ENCODE data around the gene CUX1.

CUX1 gene

GRCh38 chr7:102075553-102076135 lies 258.2 kb downstream of the CUX1 start:
- DNase-seq (ENCODE audit: low spot score): no peak

- no peak for DNase-seq (ENCODE audit: low spot score)
Observed at GRCh38 chr7:102077081-102077480, 259.7 kb downstream of the CUX1 start.

GRCh38 chr7:102079140-102080018 lies 262.0 kb downstream of the CUX1 start:
- DNase-seq (ENCODE audit: low spot score): no peak

GRCh38 chr7:102080019-102080433 lies 262.6 kb downstream of the CUX1 start:
- no peak for DNase-seq (ENCODE audit: low spot score)

- no peak for DNase-seq (ENCODE audit: low spot score)
Observed at GRCh38 chr7:102080434-102081243, 263.2 kb downstream of the CUX1 start.

DNA sequence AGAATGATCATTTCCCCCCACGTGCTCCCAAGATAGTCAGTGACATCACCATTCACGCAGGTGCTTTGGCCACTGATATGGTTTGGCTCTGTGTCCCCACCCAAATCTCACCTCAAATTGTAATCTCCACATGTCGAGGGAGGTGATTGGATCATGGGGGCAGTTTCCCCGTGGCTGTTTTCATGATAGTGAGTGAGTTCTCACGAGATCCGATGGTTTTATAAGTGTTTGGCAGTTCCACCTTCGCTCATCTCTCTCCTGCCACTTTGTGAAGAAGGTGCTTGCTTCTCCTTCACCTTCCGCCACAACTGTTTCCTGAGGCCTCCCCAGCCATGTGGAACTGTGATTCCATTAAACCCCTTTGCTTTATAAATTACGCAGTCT lies 263.8 kb downstream of the CUX1 start:
- no peak for DNase-seq (ENCODE audit: low spot score)

DNA sequence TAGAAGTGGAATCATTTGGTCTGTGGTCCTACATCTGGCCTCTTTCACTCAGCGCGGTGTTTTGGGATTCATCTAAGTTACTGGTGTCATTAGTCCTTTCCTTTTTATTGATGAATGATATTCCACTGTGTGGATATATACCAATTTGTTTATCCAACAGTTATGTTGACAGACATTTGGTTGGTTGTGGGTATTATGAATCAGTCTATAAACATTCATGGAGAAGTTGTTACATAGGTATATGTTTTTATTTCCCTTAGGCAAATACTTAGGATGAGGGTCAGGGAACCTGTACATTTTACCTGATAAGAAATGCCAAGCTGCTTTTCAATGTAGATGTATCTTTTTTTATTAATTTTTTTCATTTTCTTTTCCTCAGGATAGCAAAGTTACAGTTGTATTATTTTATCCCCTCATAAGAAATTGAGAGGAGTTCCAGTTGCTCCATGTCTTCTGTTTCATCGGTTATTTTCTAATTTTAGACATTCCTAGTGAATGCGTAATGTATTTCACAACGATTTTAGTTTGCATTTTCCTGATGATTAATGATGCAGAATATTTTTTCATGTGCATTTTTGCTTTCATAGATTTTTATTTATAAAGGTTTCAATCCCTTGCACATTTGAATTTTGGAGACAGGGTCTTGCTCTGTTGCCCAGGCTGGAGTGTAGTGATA lies 265.4 kb downstream of the CUX1 start:
- no peak for DNase-seq (ENCODE audit: low spot score)

- DNase-seq (ENCODE audit: low spot score): no peak
Observed at GRCh38 chr7:102085218-102085772, 267.9 kb downstream of the CUX1 start.

DNA sequence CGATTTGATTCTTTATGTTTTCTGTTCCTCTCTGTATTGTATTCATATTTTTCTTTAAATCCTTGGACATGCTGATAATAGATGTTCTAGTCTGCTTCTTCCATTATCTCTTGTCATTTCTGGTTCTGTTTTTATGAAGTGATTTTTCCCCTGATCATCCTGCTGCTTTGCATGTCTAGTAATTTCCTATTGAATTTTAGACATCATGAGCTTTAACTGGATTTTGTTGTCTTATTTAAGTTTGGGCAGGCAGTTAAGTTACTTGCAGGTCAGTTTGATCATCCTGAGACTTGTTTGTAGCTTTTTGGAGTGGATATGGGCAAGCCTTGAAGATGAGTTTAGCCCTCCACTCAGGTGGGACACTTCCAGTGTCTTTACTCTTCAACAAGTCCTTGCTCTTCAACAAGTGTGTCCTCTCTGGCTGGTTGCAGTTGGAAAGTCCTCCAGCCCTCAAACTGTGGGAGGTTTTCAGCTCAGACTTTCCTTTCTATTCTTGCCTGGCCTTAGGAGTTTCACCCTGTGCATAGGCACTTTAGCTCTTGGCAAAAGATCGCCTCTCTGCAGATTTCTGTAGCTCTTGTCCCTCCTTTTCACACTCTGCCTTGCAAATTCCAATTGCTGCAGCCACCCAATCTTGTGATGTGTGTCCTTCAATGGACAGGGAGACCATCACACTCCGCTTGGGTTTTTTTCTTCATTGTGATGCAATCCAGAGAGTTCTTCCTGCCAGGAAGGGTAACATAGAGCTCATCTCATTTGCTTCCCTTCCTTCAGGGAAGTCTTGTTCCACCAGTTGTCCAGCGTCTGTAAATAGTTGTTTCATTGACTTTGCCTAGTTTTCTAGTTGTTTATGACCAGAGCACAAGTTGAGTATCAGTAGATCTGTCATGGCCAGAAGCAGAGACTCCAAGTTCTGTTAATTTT lies 272.0 kb downstream of the CUX1 start:
- DNase-seq (ENCODE audit: low spot score): no peak

- DNase-seq (ENCODE audit: low spot score): no peak
Observed at GRCh38 chr7:102093599-102094315, 276.3 kb downstream of the CUX1 start.

GRCh38 chr7:102094316-102094650 lies 276.9 kb downstream of the CUX1 start:
- DNase-seq (ENCODE audit: low spot score): no peak

- DNase-seq (ENCODE audit: low spot score): no peak
Observed at GRCh38 chr7:102095321-102096011, 278.0 kb downstream of the CUX1 start.

DNA sequence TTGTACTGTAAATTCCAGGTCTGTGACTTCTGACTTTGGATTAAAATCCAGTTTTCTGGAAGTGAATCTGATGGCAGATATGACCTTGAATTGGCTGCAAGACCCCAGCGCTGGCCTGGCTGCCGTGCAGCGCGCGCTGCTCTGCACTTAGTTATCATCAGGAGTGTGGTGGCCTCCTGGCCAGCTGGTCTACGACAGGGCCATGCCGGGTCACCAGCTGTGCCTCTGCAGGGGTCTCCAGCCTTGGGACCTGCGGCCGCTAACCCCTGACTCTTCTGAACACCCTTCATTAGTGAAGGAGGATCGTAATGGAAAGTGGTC lies 278.5 kb downstream of the CUX1 start:
- no peak for DNase-seq (ENCODE audit: low spot score)

DNA sequence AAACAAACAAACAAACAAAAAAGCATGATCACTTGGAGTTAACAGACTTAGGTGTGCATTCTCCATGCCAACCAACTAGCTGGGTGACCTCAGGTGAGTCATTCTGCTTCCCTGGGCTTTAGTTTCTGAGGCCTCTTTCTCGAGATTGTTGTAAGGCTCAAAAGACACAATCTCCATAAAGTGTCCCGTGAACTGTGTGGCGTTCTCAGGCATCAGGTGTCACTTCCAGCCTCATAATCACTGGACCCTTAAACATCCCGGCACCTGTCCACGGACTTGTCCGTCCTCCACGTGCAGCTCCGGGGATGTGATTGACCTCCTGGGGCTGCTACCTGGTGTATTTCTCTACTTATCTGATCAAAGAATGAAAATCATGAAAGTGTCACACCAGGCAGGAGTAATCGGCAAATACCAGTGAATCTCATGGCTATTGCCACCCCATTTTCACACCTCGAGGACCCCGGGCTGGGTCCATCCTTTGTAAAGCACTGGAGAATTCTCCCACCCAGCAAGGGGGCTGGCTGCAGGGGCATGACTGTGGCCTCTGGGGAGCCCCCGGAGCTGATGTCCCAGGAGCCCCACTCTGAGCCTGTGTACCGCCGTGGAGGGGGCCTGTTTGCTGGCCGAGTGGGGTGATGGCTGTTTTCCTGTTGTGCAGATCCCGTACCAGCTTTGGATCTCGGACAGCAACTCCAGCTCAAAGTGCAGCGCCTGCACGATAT lies 279.4 kb downstream of the CUX1 start:
- no peak for DNase-seq (ENCODE audit: low spot score)

GRCh38 chr7:102097601-102098161 lies 280.3 kb downstream of the CUX1 start:
- DNase-seq (ENCODE audit: low spot score): no peak

DNA sequence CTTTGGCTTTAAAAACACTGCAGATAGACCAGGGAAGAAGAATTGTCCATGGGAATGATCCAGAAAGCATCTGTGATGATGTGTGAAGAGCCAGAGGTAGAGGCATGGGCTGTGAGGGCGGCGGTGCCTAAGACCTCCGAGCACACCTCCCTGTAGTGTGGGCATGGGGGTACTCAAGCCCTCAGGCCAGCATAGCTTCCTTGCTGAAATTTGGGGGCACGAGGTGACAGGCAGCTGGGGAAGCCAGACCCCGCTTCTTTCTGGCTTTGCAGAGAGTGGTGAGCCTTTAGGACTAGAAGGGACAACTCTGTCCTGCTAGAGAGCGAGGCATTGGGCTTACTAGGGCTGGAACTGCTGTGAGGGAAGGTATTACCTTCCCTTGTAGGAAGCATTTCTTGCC lies 281.6 kb downstream of the CUX1 start:
- DNase-seq (ENCODE audit: low spot score): no peak

- no peak for DNase-seq (ENCODE audit: low spot score)
Observed at GRCh38 chr7:102099474-102099873, 282.0 kb downstream of the CUX1 start.

DNA sequence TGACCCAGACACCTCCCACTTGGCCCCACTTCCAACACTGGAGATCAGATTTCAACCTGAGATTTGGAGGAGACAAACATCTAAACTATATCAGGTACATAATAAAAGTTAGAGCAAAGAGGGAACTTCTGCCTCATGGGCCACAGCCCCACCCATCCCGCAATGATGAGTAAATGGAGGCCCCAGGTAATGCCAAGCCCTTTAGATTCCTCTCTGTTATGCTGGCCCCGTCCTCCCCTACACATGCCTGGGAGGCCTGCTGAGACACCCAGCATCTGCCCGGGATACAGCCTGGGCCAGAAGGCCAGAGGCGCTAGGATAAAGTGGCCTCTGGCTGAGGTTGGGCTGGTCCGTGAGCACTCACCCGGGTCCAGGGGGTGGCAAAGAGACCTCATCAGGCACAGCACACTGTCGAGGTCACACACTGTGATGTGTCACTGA lies 283.7 kb downstream of the CUX1 start:
- no peak for DNase-seq (ENCODE audit: low spot score)

DNA sequence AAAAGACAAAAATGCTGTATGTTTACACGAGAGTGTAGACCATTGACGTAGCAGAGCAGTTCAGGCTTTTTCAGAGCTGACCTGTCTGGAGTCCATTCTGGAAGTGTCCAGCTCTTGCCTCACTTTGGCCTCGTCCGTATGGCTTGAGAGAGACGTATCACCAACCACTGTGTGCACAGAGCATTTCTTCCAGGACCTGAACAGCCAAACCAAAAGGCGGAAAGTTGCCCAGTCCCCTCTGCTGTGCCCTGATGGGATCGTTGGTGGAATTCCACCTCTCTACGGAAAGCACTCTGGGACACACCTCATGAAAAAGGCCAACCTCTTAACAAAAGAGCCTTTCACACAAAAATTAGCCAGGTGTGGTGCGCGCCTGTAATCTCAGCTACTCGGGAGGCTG lies 284.5 kb downstream of the CUX1 start:
- no peak for DNase-seq (ENCODE audit: low spot score)

All from CD4-positive, alpha-beta T cell treated with Interleukin-2 at 100 ng/mL for 4 hours (primary cell).